ENCODE data around the gene JAZF1.

- TF ChIP-seq CTCF (IDR thresholded peaks at IDR 0.05) (no peak), POLR2AphosphoS5 (IDR thresholded peaks at IDR 0.05) (no peak)
Measured at GRCh38 chr7:28121496-28121895, 59.1 kb downstream of the JAZF1 start.

Measured in breast epithelium (tissue), 3 donors.